Glomerular endothelial cell (primary cell): Measurements from ENCODE around the gene COG6. TPM values are rescaled to one million over a fixed set of nuclear protein-coding genes. Genes with fewer than 3 reads are reported as not detected.

Experiments
- DNase-seq: peaks from one replicate; pipeline ENCODE4 v3.0.0-alpha.2; 2011; ENCODE audit warnings: low read depth, low spot score; ENCODE audit errors: extremely low read depth
- total RNA-seq: library from RNA; depleted of rRNA; stranded (reverse); fragments of >200 nt; gene quantifications from 2 replicates; pipeline ENCODE4 v1.2.3, GENCODE V29; 2015

The COG6 gene
- 11.6 and 113 TPM in 2 replicates for total RNA-seq

- peak; percentile 56 for DNase-seq
Observed at GRCh38 chr13:39655569-39656324, at the start of gene COG6. TSS of gene COG6 (plus strand) at chr13:39655662. CDS start at chr13:39655727, 65 bp downstream.

GRCh38 chr13:39605677-39606320, 49.7 kb upstream of the COG6 start:
- DNase-seq = no peak

GRCh38 chr13:39607876-39608275, 47.6 kb upstream of the COG6 start:
- no peak for DNase-seq

- peak; percentile 57 for DNase-seq
Observed at GRCh38 chr13:39612023-39612637, 43.3 kb upstream of the COG6 start.

- DNase-seq = peak; percentile 41
Observed at GRCh38 chr13:39616087-39616694, 39.3 kb upstream of the COG6 start.

- DNase-seq = no peak
Observed at GRCh38 chr13:39618561-39618960, 36.9 kb upstream of the COG6 start.

- no peak for DNase-seq
Observed at GRCh38 chr13:39623466-39623865, 32.0 kb upstream of the COG6 start.

GRCh38 chr13:39631307-39631706, 24.2 kb upstream of the COG6 start:
- DNase-seq = no peak

- no peak for DNase-seq
Observed at GRCh38 chr13:39632994-39633393, 22.5 kb upstream of the COG6 start.

GRCh38 chr13:39635564-39635963, 19.9 kb upstream of the COG6 start:
- DNase-seq = no peak

- DNase-seq = no peak
Observed at GRCh38 chr13:39637890-39638289, 17.6 kb upstream of the COG6 start.

- no peak for DNase-seq
Observed at GRCh38 chr13:39641645-39642044, 13.8 kb upstream of the COG6 start.

- no peak for DNase-seq
Observed at GRCh38 chr13:39646122-39646521, 9.3 kb upstream of the COG6 start.

- no peak for DNase-seq
Observed at GRCh38 chr13:39655041-39655568, 357 bp upstream of the COG6 start.

GRCh38 chr13:39656325-39656677, 839 bp downstream of the COG6 start:
- DNase-seq = no peak

- no peak for DNase-seq
Observed at GRCh38 chr13:39663508-39663907, 8.0 kb downstream of the COG6 start.

- DNase-seq = no peak
Observed at GRCh38 chr13:39663958-39664357, 8.5 kb downstream of the COG6 start.

GRCh38 chr13:39665763-39666162, 10.3 kb downstream of the COG6 start:
- DNase-seq = no peak

GRCh38 chr13:39670445-39670844, 15.0 kb downstream of the COG6 start:
- no peak for DNase-seq

- DNase-seq = no peak
Observed at GRCh38 chr13:39672378-39673132, 17.1 kb downstream of the COG6 start.

- no peak for DNase-seq
Observed at GRCh38 chr13:39675904-39676303, 20.4 kb downstream of the COG6 start.
